ENCODE results near the gene GRK6.

The GRK6 gene

GRCh38 chr5:177450667-177451424 lies 24.4 kb downstream of the GRK6 start:
- Histone ChIP-seq H3K4me3 (ENCODE audit: low read length) (no peak overlapping the region), H3K9me3 (replicated peaks; ENCODE audit: insufficient read depth, low read length) (no peaks in the 10 kb centered on the region), H3K9ac (ENCODE audit: low read length) (no peak overlapping the region), H2AFZ (ENCODE audit: low read length) (no peak overlapping the region), H3F3A (ENCODE audit: insufficient read depth, low read length) (peaks cover 13% of the 10 kb centered on the region), H3K4me2 (ENCODE audit: low read depth, low read length) (no peak overlapping the region), H3K36me3 (replicated peaks; ENCODE audit: insufficient read depth, low read length) (no peaks in the 10 kb centered on the region), H3K4me1 (ENCODE audit: low read length) (peaks cover 10% of the 10 kb centered on the region), H3K27me3 (replicated peaks; ENCODE audit: insufficient read depth, low read length) (no peaks in the 10 kb centered on the region), H3K9me2 (replicated peaks; ENCODE audit: insufficient read depth, low read length) (no peaks in the 10 kb centered on the region), H4K20me1 (ENCODE audit: insufficient read depth, low read length) (no peaks in the 10 kb centered on the region), H3K27ac (ENCODE audit: low read length) (no peak overlapping the region), H3K79me2 (ENCODE audit: low read length) (no peaks in the 10 kb centered on the region; the same call in 1 of the 2 replicates)
- TF ChIP-seq EZH2 (optimal IDR thresholded peaks at IDR 0.05; ENCODE audit: low read depth, low read length) = no peak
- no peak for TF ChIP-seq EZH2phosphoT487 (IDR thresholded peaks at IDR 0.05; ENCODE audit: low read length)
- TF ChIP-seq, protein P1, sequence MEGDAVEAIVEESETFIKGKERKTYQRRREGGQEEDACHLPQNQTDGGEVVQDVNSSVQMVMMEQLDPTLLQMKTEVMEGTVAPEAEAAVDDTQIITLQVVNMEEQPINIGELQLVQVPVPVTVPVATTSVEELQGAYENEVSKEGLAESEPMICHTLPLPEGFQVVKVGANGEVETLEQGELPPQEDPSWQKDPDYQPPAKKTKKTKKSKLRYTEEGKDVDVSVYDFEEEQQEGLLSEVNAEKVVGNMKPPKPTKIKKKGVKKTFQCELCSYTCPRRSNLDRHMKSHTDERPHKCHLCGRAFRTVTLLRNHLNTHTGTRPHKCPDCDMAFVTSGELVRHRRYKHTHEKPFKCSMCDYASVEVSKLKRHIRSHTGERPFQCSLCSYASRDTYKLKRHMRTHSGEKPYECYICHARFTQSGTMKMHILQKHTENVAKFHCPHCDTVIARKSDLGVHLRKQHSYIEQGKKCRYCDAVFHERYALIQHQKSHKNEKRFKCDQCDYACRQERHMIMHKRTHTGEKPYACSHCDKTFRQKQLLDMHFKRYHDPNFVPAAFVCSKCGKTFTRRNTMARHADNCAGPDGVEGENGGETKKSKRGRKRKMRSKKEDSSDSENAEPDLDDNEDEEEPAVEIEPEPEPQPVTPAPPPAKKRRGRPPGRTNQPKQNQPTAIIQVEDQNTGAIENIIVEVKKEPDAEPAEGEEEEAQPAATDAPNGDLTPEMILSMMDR (IDR thresholded peaks at IDR 0.05; ENCODE audit: low read length) = no peak
- no peak for DNase-seq

GRCh38 chr5:177452688-177453638 lies 26.5 kb downstream of the GRK6 start:
- no peak overlapping the region for H3K4me3 ChIP-seq (ENCODE audit: low read length)
- H3K9me2 ChIP-seq (replicated peaks; ENCODE audit: insufficient read depth, low read length) = no peaks in the 10 kb centered on the region
- H3K36me3 ChIP-seq (replicated peaks; ENCODE audit: insufficient read depth, low read length) = no peaks in the 10 kb centered on the region
- no peaks in the 10 kb centered on the region for H4K20me1 ChIP-seq (ENCODE audit: insufficient read depth, low read length)
- H3K4me2 ChIP-seq (ENCODE audit: low read depth, low read length) = no peak overlapping the region
- H3F3A ChIP-seq (ENCODE audit: insufficient read depth, low read length) = peaks cover 15% of the 10 kb centered on the region
- H3K9me3 ChIP-seq (replicated peaks; ENCODE audit: insufficient read depth, low read length) = no peaks in the 10 kb centered on the region
- no peak overlapping the region for H3K27ac ChIP-seq (ENCODE audit: low read length)
- peaks cover 17% of the 10 kb centered on the region for H3K4me1 ChIP-seq (ENCODE audit: low read length)
- H2AFZ ChIP-seq (ENCODE audit: low read length) = no peak overlapping the region
- no peak for DNase-seq
- TF ChIP-seq EZH2 (optimal IDR thresholded peaks at IDR 0.05; ENCODE audit: low read depth, low read length) (no peak), EZH2phosphoT487 (IDR thresholded peaks at IDR 0.05; ENCODE audit: low read length) (no peak)
- TF ChIP-seq, protein P1 (IDR thresholded peaks at IDR 0.05; ENCODE audit: low read length) = no peak
- H3K27me3 ChIP-seq (replicated peaks; ENCODE audit: insufficient read depth, low read length) = no peaks in the 10 kb centered on the region
- no peak overlapping the region for H3K9ac ChIP-seq (ENCODE audit: low read length)
- no peaks in the 10 kb centered on the region; the same call in 1 of the 2 replicates for H3K79me2 ChIP-seq (ENCODE audit: low read length)

DNA sequence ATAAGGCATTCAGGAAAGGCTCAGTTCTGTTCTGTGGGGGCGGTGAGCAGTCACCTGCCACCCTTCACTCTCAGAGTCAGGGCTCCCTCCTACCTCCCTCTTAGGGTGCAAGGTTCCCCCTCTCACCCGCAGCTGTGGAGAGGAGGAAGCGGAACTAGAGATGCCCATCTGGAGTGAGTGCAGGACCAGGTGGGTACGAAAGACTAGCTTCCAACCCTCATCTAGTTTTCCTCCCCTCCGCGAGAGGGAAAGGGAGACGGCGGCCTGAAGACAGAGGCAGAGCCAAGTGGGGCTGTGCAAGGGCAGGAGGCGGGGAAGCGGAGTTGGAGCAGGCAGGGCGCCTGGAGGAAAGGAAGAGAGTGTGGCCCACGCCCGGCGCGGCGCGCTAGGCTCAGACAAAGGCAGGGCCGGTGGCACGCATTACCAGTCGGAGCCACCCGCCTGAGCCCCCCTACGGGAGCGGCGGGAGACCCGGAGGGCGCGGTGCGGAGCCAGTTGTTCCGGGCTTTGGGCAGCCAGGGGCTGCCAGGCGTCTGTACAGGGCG lies 27.4 kb downstream of the GRK6 start:
- Histone ChIP-seq H3K27me3 (replicated peaks; ENCODE audit: insufficient read depth, low read length) (0 out of 2 replicates have a peak, but pooled peaks cover under 1% of the 10 kb centered on the region), H3K79me2 (ENCODE audit: low read length) (no peaks in the 10 kb centered on the region; the same call in 1 of the 2 replicates), H3K4me3 (ENCODE audit: low read length) (peak overlapping the region; percentile 76), H3K36me3 (replicated peaks; ENCODE audit: insufficient read depth, low read length) (no peaks in the 10 kb centered on the region), H3K9me3 (replicated peaks; ENCODE audit: insufficient read depth, low read length) (no peaks in the 10 kb centered on the region), H3F3A (ENCODE audit: insufficient read depth, low read length) (peaks cover 15% of the 10 kb centered on the region), H2AFZ (ENCODE audit: low read length) (no peak overlapping the region), H3K4me1 (ENCODE audit: low read length) (peaks cover 17% of the 10 kb centered on the region), H3K9ac (ENCODE audit: low read length) (peak overlapping the region; percentile 43; the same call in 1 of the 2 replicates), H4K20me1 (ENCODE audit: insufficient read depth, low read length) (no peaks in the 10 kb centered on the region), H3K4me2 (ENCODE audit: low read depth, low read length) (peak overlapping the region; percentile 97), H3K27ac (ENCODE audit: low read length) (no peak overlapping the region), H3K9me2 (replicated peaks; ENCODE audit: insufficient read depth, low read length) (no peaks in the 10 kb centered on the region)
- TF ChIP-seq EZH2phosphoT487 (IDR thresholded peaks at IDR 0.05; ENCODE audit: low read length) (no peak), EZH2 (optimal IDR thresholded peaks at IDR 0.05; ENCODE audit: low read depth, low read length) (no peak)
- TF ChIP-seq, protein P1 (IDR thresholded peaks at IDR 0.05; ENCODE audit: low read length) = no peak
- no peak for DNase-seq
